Loucy (cell line): Measurements from ENCODE around the gene HEBP2.

Source experiments
- CTCF ChIP-seq: fragments of 200-600 bp; sonication (generic); conservative IDR thresholded peaks from 2 replicates; pipeline ENCODE4 v1.5.1; 2014; ENCODE audit warnings: mild to moderate bottlenecking, antibody characterized with exemption, low read length
- EZH2phosphoT487 ChIP-seq: fragments of 200-600 bp; IDR thresholded peaks from 2 replicates; pipeline ENCODE4 v1.6.1; 2018; ENCODE audit warnings: antibody characterized with exemption, mild to moderate bottlenecking, moderate library complexity, borderline replicate concordance

- no peak for TF ChIP-seq CTCF
- TF ChIP-seq EZH2phosphoT487, result no peak
These were observed 27.0 kb upstream of the HEBP2 start for GRCh38 chr6:138377042-138377441.
